ENCODE data around the gene GRM7.

Gene GRM7

DNA sequence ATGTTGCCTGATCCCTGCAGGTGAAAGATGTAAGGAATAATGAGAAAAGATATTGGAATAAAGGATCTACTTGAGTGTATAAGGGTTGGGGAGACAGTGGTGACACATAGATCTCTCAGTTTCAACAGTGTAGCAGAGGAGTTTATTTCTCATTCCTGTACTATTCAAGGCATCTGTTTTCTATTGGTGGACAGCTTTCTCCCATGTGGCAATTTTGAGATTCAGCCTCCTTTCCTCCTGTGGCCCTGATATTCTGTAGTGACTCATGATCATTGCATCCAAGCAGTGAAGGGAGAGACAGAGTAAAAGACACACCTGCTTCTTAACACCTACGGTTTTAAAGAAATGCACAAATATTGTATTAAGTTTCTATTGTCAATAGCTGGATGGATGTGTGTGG lies 327.6 kb downstream of the GRM7 start:
- no peaks in the 10 kb centered on the region for H4K20me1 ChIP-seq (ENCODE audit: insufficient read depth, low read length)
- no peaks in the 10 kb centered on the region for H3K4me1 ChIP-seq (ENCODE audit: low read length)
- no peak overlapping the region for H2AFZ ChIP-seq (ENCODE audit: low read length)
- no peaks in the 10 kb centered on the region for H3K9me2 ChIP-seq (replicated peaks; ENCODE audit: insufficient read depth, low read length)
- no peaks in the 10 kb centered on the region for H3K79me2 ChIP-seq (ENCODE audit: low read length)
- TF ChIP-seq EZH2 (optimal IDR thresholded peaks at IDR 0.05; ENCODE audit: low read depth, low read length) (no peak), EZH2phosphoT487 (IDR thresholded peaks at IDR 0.05; ENCODE audit: low read length) (no peak)
- TF ChIP-seq, protein P1, sequence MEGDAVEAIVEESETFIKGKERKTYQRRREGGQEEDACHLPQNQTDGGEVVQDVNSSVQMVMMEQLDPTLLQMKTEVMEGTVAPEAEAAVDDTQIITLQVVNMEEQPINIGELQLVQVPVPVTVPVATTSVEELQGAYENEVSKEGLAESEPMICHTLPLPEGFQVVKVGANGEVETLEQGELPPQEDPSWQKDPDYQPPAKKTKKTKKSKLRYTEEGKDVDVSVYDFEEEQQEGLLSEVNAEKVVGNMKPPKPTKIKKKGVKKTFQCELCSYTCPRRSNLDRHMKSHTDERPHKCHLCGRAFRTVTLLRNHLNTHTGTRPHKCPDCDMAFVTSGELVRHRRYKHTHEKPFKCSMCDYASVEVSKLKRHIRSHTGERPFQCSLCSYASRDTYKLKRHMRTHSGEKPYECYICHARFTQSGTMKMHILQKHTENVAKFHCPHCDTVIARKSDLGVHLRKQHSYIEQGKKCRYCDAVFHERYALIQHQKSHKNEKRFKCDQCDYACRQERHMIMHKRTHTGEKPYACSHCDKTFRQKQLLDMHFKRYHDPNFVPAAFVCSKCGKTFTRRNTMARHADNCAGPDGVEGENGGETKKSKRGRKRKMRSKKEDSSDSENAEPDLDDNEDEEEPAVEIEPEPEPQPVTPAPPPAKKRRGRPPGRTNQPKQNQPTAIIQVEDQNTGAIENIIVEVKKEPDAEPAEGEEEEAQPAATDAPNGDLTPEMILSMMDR (IDR thresholded peaks at IDR 0.05; ENCODE audit: low read length) = no peak
- H3K9me3 ChIP-seq (replicated peaks; ENCODE audit: insufficient read depth, low read length) = no peaks in the 10 kb centered on the region
- no peaks in the 10 kb centered on the region for H3K36me3 ChIP-seq (replicated peaks; ENCODE audit: insufficient read depth, low read length)
- H3K9ac ChIP-seq (ENCODE audit: low read length) = no peak overlapping the region
- no peak overlapping the region for H3K4me2 ChIP-seq (ENCODE audit: low read depth, low read length)
- DNase-seq = no peak
- no peak overlapping the region for H3K27ac ChIP-seq (ENCODE audit: low read length)
- no peaks in the 10 kb centered on the region for H3F3A ChIP-seq (ENCODE audit: insufficient read depth, low read length)
- no peaks in the 10 kb centered on the region for H3K27me3 ChIP-seq (replicated peaks; ENCODE audit: insufficient read depth, low read length)
- H3K4me3 ChIP-seq (ENCODE audit: low read length) = no peak overlapping the region

DNA sequence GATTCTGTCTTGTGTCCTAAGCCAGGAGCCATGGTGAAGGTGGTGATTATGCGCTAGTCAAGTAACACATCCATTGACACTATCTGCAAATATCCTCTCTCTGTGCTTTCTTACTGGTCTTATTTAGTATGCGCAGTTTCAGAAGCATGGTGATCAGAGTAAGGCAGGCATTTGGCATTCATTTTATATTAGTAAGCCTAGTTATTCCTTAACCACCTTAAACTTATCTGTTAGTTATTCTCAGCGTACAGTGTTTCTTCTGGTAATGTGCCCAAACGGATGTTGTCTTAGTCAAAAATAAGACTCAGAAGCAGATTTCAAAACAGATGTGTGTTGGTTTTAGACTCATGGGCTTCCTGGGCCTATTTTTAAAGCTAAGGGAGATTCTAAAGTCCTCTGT lies 329.2 kb downstream of the GRM7 start:
- no peaks in the 10 kb centered on the region for H3K4me1 ChIP-seq (ENCODE audit: low read length)
- H3K27ac ChIP-seq (ENCODE audit: low read length) = no peak overlapping the region
- H3K27me3 ChIP-seq (replicated peaks; ENCODE audit: insufficient read depth, low read length) = no peaks in the 10 kb centered on the region
- TF ChIP-seq EZH2phosphoT487 (IDR thresholded peaks at IDR 0.05; ENCODE audit: low read length) (no peak), EZH2 (optimal IDR thresholded peaks at IDR 0.05; ENCODE audit: low read depth, low read length) (no peak)
- TF ChIP-seq, protein P1 (IDR thresholded peaks at IDR 0.05; ENCODE audit: low read length) = no peak
- H3K79me2 ChIP-seq (ENCODE audit: low read length) = no peaks in the 10 kb centered on the region
- no peaks in the 10 kb centered on the region for H3K9me3 ChIP-seq (replicated peaks; ENCODE audit: insufficient read depth, low read length)
- H3K4me2 ChIP-seq (ENCODE audit: low read depth, low read length) = no peak overlapping the region
- H4K20me1 ChIP-seq (ENCODE audit: insufficient read depth, low read length) = no peaks in the 10 kb centered on the region
- H3K9me2 ChIP-seq (replicated peaks; ENCODE audit: insufficient read depth, low read length) = no peaks in the 10 kb centered on the region
- H3K36me3 ChIP-seq (replicated peaks; ENCODE audit: insufficient read depth, low read length) = no peaks in the 10 kb centered on the region
- H3K9ac ChIP-seq (ENCODE audit: low read length) = no peak overlapping the region
- no peak overlapping the region for H2AFZ ChIP-seq (ENCODE audit: low read length)
- no peak for DNase-seq
- no peak overlapping the region for H3K4me3 ChIP-seq (ENCODE audit: low read length)
- no peaks in the 10 kb centered on the region for H3F3A ChIP-seq (ENCODE audit: insufficient read depth, low read length)

DNA sequence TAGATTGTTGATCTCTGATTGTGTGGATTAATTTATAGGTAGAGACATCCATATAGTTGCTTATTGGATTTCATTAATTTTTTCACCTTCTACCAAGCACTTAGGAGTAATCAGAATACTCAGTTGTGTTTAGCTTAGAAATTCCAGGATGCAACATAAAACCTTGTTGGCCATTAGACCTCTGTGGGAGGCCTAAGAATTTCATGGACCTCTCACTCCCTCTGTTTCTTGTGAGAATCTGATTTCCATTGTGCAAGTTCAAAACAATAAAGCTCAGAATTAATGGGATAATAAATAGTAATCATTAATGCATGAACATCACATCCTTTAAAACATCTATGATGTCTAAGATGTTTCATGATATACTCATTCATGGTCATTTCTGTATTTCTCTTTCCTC lies 332.4 kb downstream of the GRM7 start:
- H3F3A ChIP-seq (ENCODE audit: insufficient read depth, low read length) = no peaks in the 10 kb centered on the region
- H3K27ac ChIP-seq (ENCODE audit: low read length) = no peak overlapping the region
- H3K36me3 ChIP-seq (replicated peaks; ENCODE audit: insufficient read depth, low read length) = no peaks in the 10 kb centered on the region
- H3K9me3 ChIP-seq (replicated peaks; ENCODE audit: insufficient read depth, low read length) = no peaks in the 10 kb centered on the region
- no peak overlapping the region for H2AFZ ChIP-seq (ENCODE audit: low read length)
- H4K20me1 ChIP-seq (ENCODE audit: insufficient read depth, low read length) = no peaks in the 10 kb centered on the region
- no peaks in the 10 kb centered on the region for H3K4me1 ChIP-seq (ENCODE audit: low read length)
- no peaks in the 10 kb centered on the region for H3K27me3 ChIP-seq (replicated peaks; ENCODE audit: insufficient read depth, low read length)
- H3K9me2 ChIP-seq (replicated peaks; ENCODE audit: insufficient read depth, low read length) = no peaks in the 10 kb centered on the region
- H3K79me2 ChIP-seq (ENCODE audit: low read length) = no peaks in the 10 kb centered on the region
- no peak for DNase-seq
- TF ChIP-seq, protein P1 (IDR thresholded peaks at IDR 0.05; ENCODE audit: low read length) = no peak
- TF ChIP-seq EZH2phosphoT487 (IDR thresholded peaks at IDR 0.05; ENCODE audit: low read length) (no peak), EZH2 (optimal IDR thresholded peaks at IDR 0.05; ENCODE audit: low read depth, low read length) (no peak)
- H3K4me2 ChIP-seq (ENCODE audit: low read depth, low read length) = no peak overlapping the region
- no peak overlapping the region for H3K4me3 ChIP-seq (ENCODE audit: low read length)
- H3K9ac ChIP-seq (ENCODE audit: low read length) = no peak overlapping the region
